HCT116 (cell line): ENCODE data around the gene QRICH2. TPM values are rescaled to one million over a fixed set of nuclear protein-coding genes. Genes with fewer than 3 reads are reported as not detected.

ENCODE experiments used
- ATAC-seq: fragments of 200-7000 bp; cut with Tn5 transposase; 2 replicates; pipeline ENCODE4 v1.9.1; 2020; ENCODE audit warnings: mild to moderate bottlenecking, moderate library complexity
- BruUV-seq: library from RNA; stranded (reverse); fragments of 400-500 nt; replicated peaks from 2 replicates; lab custom pipeline; 2021; lab: Mats Ljungman, UMichigan
- CTCF ChIA-PET: fragments of 300-600 bp; sonication (Branson Sonifier 250); formaldehyde crosslinking; loops from one replicate; lab custom pipeline; 2021; ENCODE audit warnings: antibody characterized with exemption; lab: Charles Lee
- POLR2A ChIA-PET: fragments of 300-600, 350-600 bp; sonication (Branson Sonifier 250); formaldehyde crosslinking; loops from one replicate; lab custom pipeline; 2021; ENCODE audit warnings: antibody characterized with exemption; lab: Charles Lee
- RAD21 ChIA-PET, 2 experiments: fragments of 300-600 bp; sonication (Branson Sonifier 250); formaldehyde crosslinking; loops; one replicate each; lab custom pipeline; 2023; ENCODE audit warnings: low total read pairs in 2 of 2; ENCODE audit not compliant: uncharacterized antibody in 2 of 2, unreplicated experiment in 2 of 2, low non-redundant PET in 1 of 2; lab: Charles Lee
- DNase-seq: peaks from one replicate; pipeline ENCODE4 v3.0.0-alpha.2; 2010; ENCODE audit warnings: low read depth, low spot score
- H2AFZ ChIP-seq: fragments of 200-600 bp; shearing (Covaris generic), sonication (generic); 2 replicates; pipeline ENCODE4 v1.6.1; 2017; ENCODE audit warnings: low read depth, mixed run types, mixed read lengths, antibody characterized with exemption, low read length; ENCODE audit not compliant: poor library complexity, severe bottlenecking
- H3K27ac ChIP-seq: 2 replicates; pipeline ENCODE4 v1.5.1; 2012; ENCODE audit warnings: low read depth, low read length
- H3K27me3 ChIP-seq: fragments of 200-600 bp; sonication (generic); 2 replicates; pipeline ENCODE4 v1.6.1; 2016; ENCODE audit warnings: mixed run types, low read length, mixed read lengths; ENCODE audit not compliant: insufficient read depth
- H3K36me3 ChIP-seq, 2 experiments: fragments of 200-500 bp in 1 of 2; fragments of 200-600 bp in 1 of 2; sonication (Bioruptor generic) in 1 of 2; sonication (generic) in 1 of 2; 2 replicates each; pipeline versions ENCODE4 v1.5.1 to v1.6.1; 2014 to 2016; ENCODE audit warnings: low read length in 2 of 2, inconsistent platforms in 1 of 2, mixed read lengths in 1 of 2, mixed run types in 1 of 2; ENCODE audit not compliant: insufficient read depth in 2 of 2, control insufficient read depth in 1 of 2
- H3K4me1 ChIP-seq, 2 experiments: fragments of 200-600 bp in 1 of 2; sonication (generic) in 1 of 2; 2 replicates each; pipeline versions ENCODE4 v1.5.1 to v1.6.1; 2012 to 2017; ENCODE audit warnings: low read length in 2 of 2, inconsistent platforms in 1 of 2, mild to moderate bottlenecking in 1 of 2, mixed read lengths in 1 of 2, mixed run types in 1 of 2, moderate library complexity in 1 of 2; ENCODE audit not compliant: insufficient read depth in 2 of 2, control insufficient read depth in 1 of 2
- H3K4me2 ChIP-seq: fragments of 200-600 bp; sonication (generic); 2 replicates; pipeline ENCODE4 v1.6.1; 2017; ENCODE audit warnings: mixed run types, low read length, mixed read lengths
- H3K4me3 ChIP-seq, 2 experiments: fragments of 200-600 bp in 1 of 2; sonication (generic) in 1 of 2; replicated peaks in 1 of 2; 2 replicates each; pipeline ENCODE4 v1.5.1; 2011 to 2016; ENCODE audit warnings: low read length in 2 of 2, control low read depth in 1 of 2, low read depth in 1 of 2, mild to moderate bottlenecking in 1 of 2, mixed read lengths in 1 of 2, mixed run types in 1 of 2
- H3K79me2 ChIP-seq: fragments of 200-600 bp; sonication (generic); 2 replicates; pipeline ENCODE4 v1.6.1; 2017; ENCODE audit warnings: mild to moderate bottlenecking, mixed run types, low read length, moderate library complexity, mixed read lengths; ENCODE audit not compliant: insufficient read depth
- H3K9ac ChIP-seq: fragments of 200-600 bp; sonication (generic); 2 replicates; pipeline ENCODE4 v1.6.1; 2016; ENCODE audit warnings: low read length, mixed read lengths
- H3K9me2 ChIP-seq: fragments of 200-600 bp; sonication (generic), shearing (Covaris generic); 2 replicates; pipeline ENCODE4 v1.6.1; 2017; ENCODE audit warnings: mixed run types, mild to moderate bottlenecking, moderate library complexity; ENCODE audit not compliant: insufficient read depth
- H3K9me3 ChIP-seq, 2 experiments: fragments of 200-500 bp in 1 of 2; fragments of 200-600 bp in 1 of 2; sonication (Bioruptor generic) in 1 of 2; sonication (generic) in 1 of 2; 2 replicates each; pipeline ENCODE4 v1.6.1; 2014 to 2017; ENCODE audit warnings: low read length in 2 of 2, mixed read lengths in 2 of 2, inconsistent platforms in 1 of 2, low read depth in 1 of 2, mild to moderate bottlenecking in 1 of 2, mixed run types in 1 of 2, moderate library complexity in 1 of 2; ENCODE audit not compliant: control insufficient read depth in 1 of 2, insufficient read depth in 1 of 2
- H4K20me1 ChIP-seq: fragments of 200-600 bp; sonication (generic), shearing (Covaris generic); 2 replicates; pipeline ENCODE4 v1.6.1; 2017; ENCODE audit warnings: mixed run types, mild to moderate bottlenecking, moderate library complexity; ENCODE audit not compliant: insufficient read depth
- FOSL1 ChIP-seq: IDR thresholded peaks from 2 replicates; pipeline ENCODE4 v1.6.1; 2012; ENCODE audit warnings: low read depth
- MAX ChIP-seq: IDR thresholded peaks from 2 replicates; pipeline ENCODE4 v1.6.1; 2012
- POLR2A ChIP-seq: IDR thresholded peaks from 2 replicates; pipeline ENCODE4 v1.7.0; 2011; ENCODE audit warnings: borderline replicate concordance; ENCODE audit not compliant: insufficient read depth, insufficient read length; ENCODE audit errors: extremely low read depth
- RAD21 ChIP-seq: IDR thresholded peaks from 2 replicates; pipeline ENCODE4 v1.6.1; 2012; ENCODE audit warnings: low read depth, mild to moderate bottlenecking
- REST ChIP-seq: IDR thresholded peaks from 2 replicates; pipeline ENCODE4 v1.6.1; 2012; ENCODE audit warnings: low read depth
- SRF ChIP-seq: IDR thresholded peaks from 2 replicates; pipeline ENCODE4 v1.6.1; 2012; ENCODE audit warnings: low read depth
- YY1 ChIP-seq: IDR thresholded peaks from 2 replicates; pipeline ENCODE4 v1.6.1; 2011; ENCODE audit warnings: low read length, low read depth, moderate library complexity, mild to moderate bottlenecking; ENCODE audit not compliant: insufficient replicate concordance; ENCODE audit errors: extremely low read depth
- ZFX ChIP-seq: fragments of 450-650 bp; IDR thresholded peaks from 2 replicates; pipeline ENCODE4 v1.6.1; 2017
- intact Hi-C: fragments of 100-400 bp; cut with micrococcal nuclease; formaldehyde crosslinking; loops from 2 replicates; pipeline ENCODE4 v1.10.0; 2022
- total RNA-seq: library from RNA; stranded (reverse); gene quantifications from one replicate; pipeline ENCODE4 v1.2.1, GENCODE V29; 2021; ENCODE audit not compliant: unreplicated experiment
- TF ChIP-seq, protein P1 (sequence below), 3 experiments: fragments of 200-600 bp in 1 of 3; sonication (generic) in 1 of 3; IDR thresholded peaks in 2 of 3; conservative IDR thresholded peaks in 1 of 3; 2 replicates each; pipeline ENCODE4 v1.5.1; 2012 to 2017; ENCODE audit warnings: low read depth in 2 of 3, low read length in 2 of 3, antibody characterized with exemption in 1 of 3, borderline replicate concordance in 1 of 3, control low read depth in 1 of 3, mild to moderate bottlenecking in 1 of 3, mixed read lengths in 1 of 3, mixed run types in 1 of 3, moderate library complexity in 1 of 3; ENCODE audit not compliant: insufficient read depth in 1 of 3
- TF ChIP-seq, protein P2 (sequence below): IDR thresholded peaks from 2 replicates; pipeline ENCODE4 v1.6.1; 2011; ENCODE audit warnings: mild to moderate bottlenecking, low read length, moderate library complexity; ENCODE audit not compliant: insufficient replicate concordance; ENCODE audit errors: extremely low read depth

QRICH2 gene
- total RNA-seq, 1 experiment from 2014 or later: 4.9 TPM

DNA sequence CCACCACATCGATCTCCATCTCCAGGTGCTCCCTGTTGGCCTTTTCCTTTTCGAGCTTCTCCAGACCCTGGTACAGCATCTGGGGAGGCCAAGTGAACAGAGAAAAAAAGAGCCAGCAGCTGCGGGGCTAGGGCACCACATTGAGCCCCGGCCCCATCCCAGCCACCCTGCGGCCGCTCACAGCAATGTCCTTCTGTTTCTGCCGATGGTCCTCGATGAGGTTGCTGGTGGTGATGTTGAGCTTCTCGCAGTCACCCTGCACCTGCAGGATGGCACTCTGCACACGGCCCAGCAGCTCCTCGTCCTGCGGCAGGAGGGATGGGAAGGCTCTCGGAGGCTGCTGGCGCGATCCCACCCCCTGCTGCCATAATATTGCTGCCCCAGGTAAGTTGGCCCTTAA lies 27.4 kb downstream of the QRICH2 start:
- Histone ChIP-seq H3K36me3 (no peaks in the 10 kb centered on the region), H2AFZ (no peak overlapping the region), H3K79me2 (no peaks in the 10 kb centered on the region), H3K27me3 (no peaks in the 10 kb centered on the region), H3K9me3 (no peaks in the 10 kb centered on the region), H3K27ac (no peak overlapping the region), H3K4me3 (no peak overlapping the region), H3K4me1 (peaks cover 0 to 15% of the 10 kb centered on the region in 2 experiments; a peak in 2 of 4 replicates), H4K20me1 (no peaks in the 10 kb centered on the region), H3K9me2 (no peaks in the 10 kb centered on the region), H3K4me2 (no peak overlapping the region), H3K9ac (no peak overlapping the region)
- POLR2A ChIA-PET: no interaction called here
- RAD21 ChIA-PET: interaction anchor here (1.4 to 1.8 kb wide), 2 partner anchors 159 kb away, joined by 7 to 8 read pairs; no protein-coding TSS in a partner anchor
- CTCF ChIA-PET: interaction anchor here (0.7 to 5.1 kb wide), 7 partner anchors 8 to 281 kb away, joined by 3 to 132 read pairs (median 8); partner anchors contain the start of genes CDK3 and UBALD2
- intact Hi-C loops: no loop called here
- no peak for ATAC-seq
- BruUV-seq: no TSS peak
- no peak for DNase-seq
- no peak for TF ChIP-seq POLR2A
- no peak for TF ChIP-seq SRF
- no peak for TF ChIP-seq YY1
- TF ChIP-seq, protein P1, sequence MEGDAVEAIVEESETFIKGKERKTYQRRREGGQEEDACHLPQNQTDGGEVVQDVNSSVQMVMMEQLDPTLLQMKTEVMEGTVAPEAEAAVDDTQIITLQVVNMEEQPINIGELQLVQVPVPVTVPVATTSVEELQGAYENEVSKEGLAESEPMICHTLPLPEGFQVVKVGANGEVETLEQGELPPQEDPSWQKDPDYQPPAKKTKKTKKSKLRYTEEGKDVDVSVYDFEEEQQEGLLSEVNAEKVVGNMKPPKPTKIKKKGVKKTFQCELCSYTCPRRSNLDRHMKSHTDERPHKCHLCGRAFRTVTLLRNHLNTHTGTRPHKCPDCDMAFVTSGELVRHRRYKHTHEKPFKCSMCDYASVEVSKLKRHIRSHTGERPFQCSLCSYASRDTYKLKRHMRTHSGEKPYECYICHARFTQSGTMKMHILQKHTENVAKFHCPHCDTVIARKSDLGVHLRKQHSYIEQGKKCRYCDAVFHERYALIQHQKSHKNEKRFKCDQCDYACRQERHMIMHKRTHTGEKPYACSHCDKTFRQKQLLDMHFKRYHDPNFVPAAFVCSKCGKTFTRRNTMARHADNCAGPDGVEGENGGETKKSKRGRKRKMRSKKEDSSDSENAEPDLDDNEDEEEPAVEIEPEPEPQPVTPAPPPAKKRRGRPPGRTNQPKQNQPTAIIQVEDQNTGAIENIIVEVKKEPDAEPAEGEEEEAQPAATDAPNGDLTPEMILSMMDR (IDR thresholded peaks at IDR 0.05 in 2 of 3, conservative IDR thresholded peaks at IDR 0.05 in 1 of 3; ENCODE audit: borderline replicate concordance in 1 of 3, insufficient read depth in 1 of 3, low read depth in 2 of 3, low read length in 2 of 3): no peak

GRCh38 chr17:76279742-76280287 lies 28.3 kb downstream of the QRICH2 start:
- ChIA-PET POLR2A (interaction anchor here (0.9 to 2.2 kb wide), 2 partner anchors 154 to 158 kb away, joined by 3 to 5 read pairs; no protein-coding TSS in a partner anchor), CTCF (interaction anchor here (0.6 to 5.1 kb wide), 39 partner anchors 9 to 375 kb away, joined by 3 to 132 read pairs (median 5); partner anchors contain the start of genes CDK3, EVPL, EXOC7 and MRPL38), RAD21 (interaction anchor here (0.6 to 1.8 kb wide), 15 partner anchors 15 to 270 kb away, joined by 3 to 8 read pairs (median 3); partner anchors contain the start of gene UBALD2 (in 1 of the 2))
- ATAC-seq: peak; percentile 17; the same call in 1 of the 2 replicates
- no peak overlapping the region for H3K9ac ChIP-seq
- no peak overlapping the region for H3K4me3 ChIP-seq
- H3K4me2 ChIP-seq: no peak overlapping the region
- H3K79me2 ChIP-seq: no peaks in the 10 kb centered on the region
- H3K36me3 ChIP-seq: no peaks in the 10 kb centered on the region
- H4K20me1 ChIP-seq: no peaks in the 10 kb centered on the region
- H3K27me3 ChIP-seq: no peaks in the 10 kb centered on the region
- no peak for DNase-seq
- BruUV-seq: no TSS peak
- peaks cover 0 to 15% of the 10 kb centered on the region in 2 experiments; a peak in 2 of 4 replicates for H3K4me1 ChIP-seq
- intact Hi-C loops: loop anchor here (1.0 to 5.0 kb wide), 5 partner anchors 98 to 375 kb away; partner anchors contain the start of gene EVPL
- H3K9me2 ChIP-seq: no peaks in the 10 kb centered on the region
- H2AFZ ChIP-seq: no peak overlapping the region
- no peak overlapping the region for H3K27ac ChIP-seq
- H3K9me3 ChIP-seq: no peaks in the 10 kb centered on the region
- TF ChIP-seq, protein P2, sequence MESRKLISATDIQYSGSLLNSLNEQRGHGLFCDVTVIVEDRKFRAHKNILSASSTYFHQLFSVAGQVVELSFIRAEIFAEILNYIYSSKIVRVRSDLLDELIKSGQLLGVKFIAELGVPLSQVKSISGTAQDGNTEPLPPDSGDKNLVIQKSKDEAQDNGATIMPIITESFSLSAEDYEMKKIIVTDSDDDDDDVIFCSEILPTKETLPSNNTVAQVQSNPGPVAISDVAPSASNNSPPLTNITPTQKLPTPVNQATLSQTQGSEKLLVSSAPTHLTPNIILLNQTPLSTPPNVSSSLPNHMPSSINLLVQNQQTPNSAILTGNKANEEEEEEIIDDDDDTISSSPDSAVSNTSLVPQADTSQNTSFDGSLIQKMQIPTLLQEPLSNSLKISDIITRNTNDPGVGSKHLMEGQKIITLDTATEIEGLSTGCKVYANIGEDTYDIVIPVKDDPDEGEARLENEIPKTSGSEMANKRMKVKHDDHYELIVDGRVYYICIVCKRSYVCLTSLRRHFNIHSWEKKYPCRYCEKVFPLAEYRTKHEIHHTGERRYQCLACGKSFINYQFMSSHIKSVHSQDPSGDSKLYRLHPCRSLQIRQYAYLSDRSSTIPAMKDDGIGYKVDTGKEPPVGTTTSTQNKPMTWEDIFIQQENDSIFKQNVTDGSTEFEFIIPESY: no peak
- TF ChIP-seq FOSL1 (no peak), MAX (no peak), ZFX (no peak), RAD21 (no peak), REST (no peak)
